ENCODE results near the gene ARRB1. TPM values are rescaled to one million over a fixed set of nuclear protein-coding genes. Genes with fewer than 3 reads are reported as not detected.
A peak's percentile ranks its signal among the peaks of the same experiment; 100 is the strongest.

Gene ARRB1
- total and polyA plus RNA-seq, 9 of the 15 experiments (the other 6 are each of a cell fraction or from before 2014, with no cell fraction given): 6.6 to 45.4 (median 28.5) TPM

DNA sequence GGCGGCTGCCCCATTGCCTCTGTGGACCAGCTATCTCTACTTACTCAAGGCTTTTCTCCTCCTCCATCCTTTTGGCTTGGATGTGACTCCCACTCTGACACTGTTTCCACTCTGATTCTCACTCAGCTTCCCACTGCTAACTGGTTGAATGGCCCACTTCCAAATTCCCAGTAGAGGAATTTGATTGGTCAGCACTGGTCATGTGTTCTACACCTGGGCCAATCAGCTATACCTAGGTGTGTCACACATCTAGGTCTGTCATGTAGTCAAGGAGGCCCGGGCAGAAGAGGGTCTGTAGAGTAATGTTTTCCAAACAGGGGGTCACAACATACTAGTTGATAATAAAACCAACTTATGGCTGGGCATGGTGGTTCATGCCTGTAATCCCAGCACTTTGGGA, 57.6 kb downstream of the ARRB1 start (continued):
- TF ChIP-seq, protein P1, sequence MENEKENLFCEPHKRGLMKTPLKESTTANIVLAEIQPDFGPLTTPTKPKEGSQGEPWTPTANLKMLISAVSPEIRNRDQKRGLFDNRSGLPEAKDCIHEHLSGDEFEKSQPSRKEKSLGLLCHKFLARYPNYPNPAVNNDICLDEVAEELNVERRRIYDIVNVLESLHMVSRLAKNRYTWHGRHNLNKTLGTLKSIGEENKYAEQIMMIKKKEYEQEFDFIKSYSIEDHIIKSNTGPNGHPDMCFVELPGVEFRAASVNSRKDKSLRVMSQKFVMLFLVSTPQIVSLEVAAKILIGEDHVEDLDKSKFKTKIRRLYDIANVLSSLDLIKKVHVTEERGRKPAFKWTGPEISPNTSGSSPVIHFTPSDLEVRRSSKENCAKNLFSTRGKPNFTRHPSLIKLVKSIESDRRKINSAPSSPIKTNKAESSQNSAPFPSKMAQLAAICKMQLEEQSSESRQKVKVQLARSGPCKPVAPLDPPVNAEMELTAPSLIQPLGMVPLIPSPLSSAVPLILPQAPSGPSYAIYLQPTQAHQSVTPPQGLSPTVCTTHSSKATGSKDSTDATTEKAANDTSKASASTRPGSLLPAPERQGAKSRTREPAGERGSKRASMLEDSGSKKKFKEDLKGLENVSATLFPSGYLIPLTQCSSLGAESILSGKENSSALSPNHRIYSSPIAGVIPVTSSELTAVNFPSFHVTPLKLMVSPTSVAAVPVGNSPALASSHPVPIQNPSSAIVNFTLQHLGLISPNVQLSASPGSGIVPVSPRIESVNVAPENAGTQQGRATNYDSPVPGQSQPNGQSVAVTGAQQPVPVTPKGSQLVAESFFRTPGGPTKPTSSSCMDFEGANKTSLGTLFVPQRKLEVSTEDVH (IDR thresholded peaks at IDR 0.05; ENCODE audit: low read depth, partially characterized antibody): no peak
- TF ChIP-seq ARID2 (IDR thresholded peaks at IDR 0.05) (no peak), NFYB (IDR thresholded peaks at IDR 0.05; ENCODE audit: extremely low read depth, insufficient read length) (peak; percentile 12), CBFA2T2 (conservative IDR thresholded peaks at IDR 0.05) (no peak), POLR2AphosphoS2 (IDR thresholded peaks at IDR 0.05; ENCODE audit: low read length) (no peak)
- TF ChIP-seq, protein P2, sequence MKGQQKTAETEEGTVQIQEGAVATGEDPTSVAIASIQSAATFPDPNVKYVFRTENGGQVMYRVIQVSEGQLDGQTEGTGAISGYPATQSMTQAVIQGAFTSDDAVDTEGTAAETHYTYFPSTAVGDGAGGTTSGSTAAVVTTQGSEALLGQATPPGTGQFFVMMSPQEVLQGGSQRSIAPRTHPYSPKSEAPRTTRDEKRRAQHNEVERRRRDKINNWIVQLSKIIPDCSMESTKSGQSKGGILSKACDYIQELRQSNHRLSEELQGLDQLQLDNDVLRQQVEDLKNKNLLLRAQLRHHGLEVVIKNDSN (CRISPR knock-in tag; IDR thresholded peaks at IDR 0.05): peak; percentile 81
- TF ChIP-seq, protein P3, sequence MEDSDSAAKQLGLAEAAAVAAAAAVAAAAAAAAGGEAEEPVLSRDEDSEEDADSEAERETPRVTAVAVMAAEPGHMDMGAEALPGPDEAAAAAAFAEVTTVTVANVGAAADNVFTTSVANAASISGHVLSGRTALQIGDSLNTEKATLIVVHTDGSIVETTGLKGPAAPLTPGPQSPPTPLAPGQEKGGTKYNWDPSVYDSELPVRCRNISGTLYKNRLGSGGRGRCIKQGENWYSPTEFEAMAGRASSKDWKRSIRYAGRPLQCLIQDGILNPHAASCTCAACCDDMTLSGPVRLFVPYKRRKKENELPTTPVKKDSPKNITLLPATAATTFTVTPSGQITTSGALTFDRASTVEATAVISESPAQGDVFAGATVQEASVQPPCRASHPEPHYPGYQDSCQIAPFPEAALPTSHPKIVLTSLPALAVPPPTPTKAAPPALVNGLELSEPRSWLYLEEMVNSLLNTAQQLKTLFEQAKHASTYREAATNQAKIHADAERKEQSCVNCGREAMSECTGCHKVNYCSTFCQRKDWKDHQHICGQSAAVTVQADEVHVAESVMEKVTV (CRISPR knock-in tag; IDR thresholded peaks at IDR 0.05): no peak
